KMS-11 (cell line): ENCODE measurements around the gene WDR90.

Source experiments
- H2AFZ ChIP-seq: fragments of 200-600 bp; sonication (generic); 2 replicates; pipeline ENCODE4 v1.6.1; 2016; ENCODE audit warnings: antibody characterized with exemption, mixed run types, low read depth
- H3K27ac ChIP-seq: fragments of 200-600 bp; sonication (generic); 2 replicates; pipeline ENCODE4 v1.6.1; 2016; ENCODE audit warnings: mild to moderate bottlenecking, mixed run types
- H3K27me3 ChIP-seq: fragments of 200-600 bp; sonication (generic); 2 replicates; pipeline ENCODE4 v1.6.1; 2017; ENCODE audit warnings: mild to moderate bottlenecking, low read depth, mixed run types, moderate library complexity; ENCODE audit not compliant: insufficient read depth
- H3K36me3 ChIP-seq: fragments of 200-600 bp; sonication (generic); 2 replicates; pipeline ENCODE4 v1.6.1; 2017; ENCODE audit warnings: mild to moderate bottlenecking, mixed run types; ENCODE audit not compliant: insufficient read depth
- H3K4me1 ChIP-seq: fragments of 200-600 bp; sonication (generic); 2 replicates; pipeline ENCODE4 v1.6.1; 2016; ENCODE audit warnings: mild to moderate bottlenecking, low read depth, mixed run types; ENCODE audit not compliant: poor library complexity, severe bottlenecking
- H3K4me2 ChIP-seq: fragments of 200-600 bp; sonication (generic); 2 replicates; pipeline ENCODE4 v1.7.0; 2016; ENCODE audit warnings: mild to moderate bottlenecking, mixed run types
- H3K4me3 ChIP-seq: fragments of 200-600 bp; sonication (generic); IDR thresholded peaks from 2 replicates; pipeline ENCODE4 v1.6.1; 2017; ENCODE audit warnings: low read depth, low read length, mixed read lengths; ENCODE audit not compliant: insufficient read depth
- H3K79me2 ChIP-seq: fragments of 200-600 bp; sonication (generic); 2 replicates; pipeline ENCODE4 v1.6.1; 2016; ENCODE audit warnings: low read depth, mixed run types; ENCODE audit not compliant: insufficient read depth
- H3K9ac ChIP-seq: fragments of 200-600 bp; sonication (generic); 2 replicates; pipeline ENCODE4 v1.6.1; 2016; ENCODE audit warnings: mild to moderate bottlenecking, mixed run types
- H4K20me1 ChIP-seq: fragments of 200-600 bp; sonication (generic); 2 replicates; pipeline ENCODE4 v1.6.1; 2016; ENCODE audit warnings: mild to moderate bottlenecking, mixed run types; ENCODE audit not compliant: insufficient read depth
- CTCF ChIP-seq: fragments of 200-600 bp; sonication (generic); conservative IDR thresholded peaks from 2 replicates; pipeline ENCODE4 v1.6.1; 2017; ENCODE audit warnings: low read depth, mild to moderate bottlenecking, antibody characterized with exemption, low read length, moderate library complexity, mixed read lengths

The WDR90 gene

GRCh38 chr16:693766-694165 lies 44.6 kb downstream of the WDR90 start:
- no peaks in the 10 kb centered on the region for H3K36me3 ChIP-seq
- H3K4me2 ChIP-seq: no peak overlapping the region
- H2AFZ ChIP-seq: no peak overlapping the region
- H3K79me2 ChIP-seq: no peaks in the 10 kb centered on the region
- H3K27ac ChIP-seq: no peak overlapping the region
- H3K4me3 ChIP-seq: no peak overlapping the region
- no peak for TF ChIP-seq CTCF
- no peak overlapping the region for H3K9ac ChIP-seq
- no peaks in the 10 kb centered on the region for H4K20me1 ChIP-seq
- H3K27me3 ChIP-seq: peaks cover 59% of the 10 kb centered on the region
- peaks cover 9% of the 10 kb centered on the region for H3K4me1 ChIP-seq

GRCh38 chr16:694187-694862 lies 45.2 kb downstream of the WDR90 start:
- Histone ChIP-seq H3K4me2 (peak overlapping the region; percentile 67; the same call in 1 of the 2 replicates), H3K27me3 (peaks cover 64% of the 10 kb centered on the region), H3K9ac (no peak overlapping the region), H4K20me1 (no peaks in the 10 kb centered on the region), H3K27ac (no peak overlapping the region), H3K36me3 (no peaks in the 10 kb centered on the region), H3K4me3 (no peak overlapping the region), H2AFZ (no peak overlapping the region; the same call in 1 of the 2 replicates), H3K4me1 (peaks cover 8% of the 10 kb centered on the region), H3K79me2 (no peaks in the 10 kb centered on the region)
- no peak for TF ChIP-seq CTCF

- Histone ChIP-seq H3K27me3 (peaks cover 70% of the 10 kb centered on the region), H3K4me2 (peak overlapping the region; percentile 67; the same call in 1 of the 2 replicates), H4K20me1 (no peaks in the 10 kb centered on the region), H3K4me3 (no peak overlapping the region), H3K4me1 (peaks cover 5% of the 10 kb centered on the region), H2AFZ (peak overlapping the region; percentile 44; the same call in 1 of the 2 replicates), H3K36me3 (no peaks in the 10 kb centered on the region), H3K9ac (no peak overlapping the region), H3K79me2 (no peaks in the 10 kb centered on the region), H3K27ac (no peak overlapping the region)
- TF ChIP-seq CTCF: no peak
These were observed 45.7 kb downstream of the WDR90 start for GRCh38 chr16:694863-695354.

- Histone ChIP-seq H3K4me3 (no peak overlapping the region), H3K27ac (peak overlapping the region; percentile 28; the same call in 1 of the 2 replicates), H3K79me2 (no peaks in the 10 kb centered on the region), H3K27me3 (peaks cover 76% of the 10 kb centered on the region), H2AFZ (peak overlapping the region; percentile 82; the same call in 1 of the 2 replicates), H3K4me1 (peaks cover 5% of the 10 kb centered on the region), H3K9ac (peak overlapping the region; percentile 37; the same call in 1 of the 2 replicates), H3K36me3 (no peaks in the 10 kb centered on the region), H3K4me2 (peak overlapping the region; percentile 95), H4K20me1 (no peaks in the 10 kb centered on the region)
- TF ChIP-seq CTCF: no peak
These were observed 46.4 kb downstream of the WDR90 start for GRCh38 chr16:695355-696089.
